Testis (tissue), 2 donors: ENCODE measurements around the gene VSIG2.

Experiments used
- POLR2A ChIP-seq: fragments of 450-650 bp; IDR thresholded peaks from one replicate; pipeline ENCODE4 v1.6.1; 2017; ENCODE audit warnings: antibody characterized with exemption, mild to moderate bottlenecking, moderate library complexity
- TF ChIP-seq, protein P1 (sequence below), 3 experiments: fragments of 450-650 bp in 2 of 3; fragments of 200-600 bp in 1 of 3; sonication (generic) in 1 of 3; IDR thresholded peaks; one replicate each; pipeline ENCODE4 v1.5.1; 2016 to 2019; ENCODE audit warnings: antibody characterized with exemption in 3 of 3, mild to moderate bottlenecking in 2 of 3, moderate library complexity in 1 of 3

DNA sequence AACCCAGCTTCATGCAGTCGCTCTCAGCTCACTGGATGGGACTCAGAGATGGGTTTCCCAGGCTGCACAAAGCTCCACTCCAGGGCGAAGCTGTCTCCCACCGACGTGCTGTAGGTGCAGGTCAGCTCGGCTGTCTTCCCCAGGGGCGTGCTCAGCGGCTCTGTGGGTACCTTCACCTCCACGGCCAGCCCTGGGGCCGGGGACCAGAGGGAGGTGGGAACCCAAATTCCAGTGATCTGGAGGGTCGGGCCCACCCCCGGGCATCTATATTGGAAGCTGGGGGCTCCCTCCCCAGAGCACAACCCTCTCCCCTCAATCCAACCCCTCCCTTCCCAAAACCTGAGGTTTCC lies 689 bp downstream of the VSIG2 start:
- TF ChIP-seq, protein P1, sequence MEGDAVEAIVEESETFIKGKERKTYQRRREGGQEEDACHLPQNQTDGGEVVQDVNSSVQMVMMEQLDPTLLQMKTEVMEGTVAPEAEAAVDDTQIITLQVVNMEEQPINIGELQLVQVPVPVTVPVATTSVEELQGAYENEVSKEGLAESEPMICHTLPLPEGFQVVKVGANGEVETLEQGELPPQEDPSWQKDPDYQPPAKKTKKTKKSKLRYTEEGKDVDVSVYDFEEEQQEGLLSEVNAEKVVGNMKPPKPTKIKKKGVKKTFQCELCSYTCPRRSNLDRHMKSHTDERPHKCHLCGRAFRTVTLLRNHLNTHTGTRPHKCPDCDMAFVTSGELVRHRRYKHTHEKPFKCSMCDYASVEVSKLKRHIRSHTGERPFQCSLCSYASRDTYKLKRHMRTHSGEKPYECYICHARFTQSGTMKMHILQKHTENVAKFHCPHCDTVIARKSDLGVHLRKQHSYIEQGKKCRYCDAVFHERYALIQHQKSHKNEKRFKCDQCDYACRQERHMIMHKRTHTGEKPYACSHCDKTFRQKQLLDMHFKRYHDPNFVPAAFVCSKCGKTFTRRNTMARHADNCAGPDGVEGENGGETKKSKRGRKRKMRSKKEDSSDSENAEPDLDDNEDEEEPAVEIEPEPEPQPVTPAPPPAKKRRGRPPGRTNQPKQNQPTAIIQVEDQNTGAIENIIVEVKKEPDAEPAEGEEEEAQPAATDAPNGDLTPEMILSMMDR (IDR thresholded peaks at IDR 0.05), result no peak
- no peak for TF ChIP-seq POLR2A
